Glutamatergic neuron (in vitro differentiated cells): Measurements from ENCODE around the gene CACHD1. TPM values are rescaled to one million over a fixed set of nuclear protein-coding genes. Genes with fewer than 3 reads are reported as not detected.

Experiments used
- DNase-seq: peaks from one replicate; pipeline ENCODE4 v3.0.0; 2022
- H3K27ac Mint-ChIP-seq: one replicate; pipeline ENCODE4 v1.8.0; 2020; ENCODE audit warnings: mild to moderate bottlenecking, mixed read lengths, inconsistent platforms; ENCODE audit not compliant: unreplicated experiment
- H3K27me3 Mint-ChIP-seq: one replicate; pipeline ENCODE4 v1.8.0; 2020; ENCODE audit warnings: mild to moderate bottlenecking, moderate library complexity, mixed read lengths, inconsistent platforms; ENCODE audit not compliant: unreplicated experiment
- H3K36me3 Mint-ChIP-seq: one replicate; pipeline ENCODE4 v1.8.0; 2020; ENCODE audit warnings: mild to moderate bottlenecking, mixed read lengths, inconsistent platforms; ENCODE audit not compliant: unreplicated experiment
- H3K4me1 Mint-ChIP-seq: one replicate; pipeline ENCODE4 v1.8.0; 2020; ENCODE audit warnings: mild to moderate bottlenecking, low read depth, mixed read lengths, inconsistent platforms; ENCODE audit not compliant: unreplicated experiment
- H3K4me3 Mint-ChIP-seq: one replicate; pipeline ENCODE4 v1.8.0; 2020; ENCODE audit warnings: mild to moderate bottlenecking, mixed read lengths, inconsistent platforms; ENCODE audit not compliant: unreplicated experiment
- H3K9me3 Mint-ChIP-seq: one replicate; pipeline ENCODE4 v1.8.0; 2020; ENCODE audit warnings: mild to moderate bottlenecking, moderate library complexity, mixed read lengths, inconsistent platforms; ENCODE audit not compliant: unreplicated experiment
- total RNA-seq: library from RNA; stranded (reverse); fragmentation: NEBNext Ultra II Directional; extraction: Animal tissue kit (Norgen Biotek cat#: 25700); gene quantifications from one replicate; pipeline ENCODE4 v1.2.1, GENCODE V29; 2021; ENCODE audit not compliant: unreplicated experiment
- TF ChIP-seq, protein P1 (sequence below): fragments of 200-600 bp; sonication (generic); IDR thresholded peaks from one replicate; pipeline ENCODE4 v1.5.0; 2021; ENCODE audit not compliant: partially characterized antibody, unreplicated experiment

CACHD1 gene
- total RNA-seq, 1 donor from 2014 or later: 9.4 TPM

DNA sequence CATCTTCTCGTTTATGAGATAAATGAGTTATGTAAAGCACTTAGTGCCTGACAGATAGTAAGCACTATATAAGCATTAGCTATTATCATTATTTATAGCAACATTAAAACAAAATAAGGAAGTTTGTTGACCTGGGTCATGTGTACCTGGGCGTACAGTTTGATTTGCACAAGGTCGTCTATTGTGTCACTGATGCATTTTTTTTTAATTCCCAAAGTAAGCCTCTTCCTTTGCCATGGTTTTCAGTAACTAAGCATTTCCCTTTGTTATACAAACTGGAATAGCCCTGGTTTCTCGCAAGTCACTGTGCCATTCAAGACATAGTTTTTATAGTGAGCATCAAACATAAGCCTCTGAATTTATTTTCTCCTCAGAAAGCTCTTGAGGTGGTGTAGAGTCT lies 72.2 kb downstream of the CACHD1 start:
- no peaks in the 10 kb centered on the region for H3K36me3 Mint-ChIP-seq
- H3K4me3 Mint-ChIP-seq: no peak overlapping the region
- H3K4me1 Mint-ChIP-seq: peaks cover 30% of the 10 kb centered on the region
- no peak overlapping the region for H3K27ac Mint-ChIP-seq
- DNase-seq: no peak
- TF ChIP-seq, protein P1, sequence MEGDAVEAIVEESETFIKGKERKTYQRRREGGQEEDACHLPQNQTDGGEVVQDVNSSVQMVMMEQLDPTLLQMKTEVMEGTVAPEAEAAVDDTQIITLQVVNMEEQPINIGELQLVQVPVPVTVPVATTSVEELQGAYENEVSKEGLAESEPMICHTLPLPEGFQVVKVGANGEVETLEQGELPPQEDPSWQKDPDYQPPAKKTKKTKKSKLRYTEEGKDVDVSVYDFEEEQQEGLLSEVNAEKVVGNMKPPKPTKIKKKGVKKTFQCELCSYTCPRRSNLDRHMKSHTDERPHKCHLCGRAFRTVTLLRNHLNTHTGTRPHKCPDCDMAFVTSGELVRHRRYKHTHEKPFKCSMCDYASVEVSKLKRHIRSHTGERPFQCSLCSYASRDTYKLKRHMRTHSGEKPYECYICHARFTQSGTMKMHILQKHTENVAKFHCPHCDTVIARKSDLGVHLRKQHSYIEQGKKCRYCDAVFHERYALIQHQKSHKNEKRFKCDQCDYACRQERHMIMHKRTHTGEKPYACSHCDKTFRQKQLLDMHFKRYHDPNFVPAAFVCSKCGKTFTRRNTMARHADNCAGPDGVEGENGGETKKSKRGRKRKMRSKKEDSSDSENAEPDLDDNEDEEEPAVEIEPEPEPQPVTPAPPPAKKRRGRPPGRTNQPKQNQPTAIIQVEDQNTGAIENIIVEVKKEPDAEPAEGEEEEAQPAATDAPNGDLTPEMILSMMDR: no peak
- no peaks in the 10 kb centered on the region for H3K9me3 Mint-ChIP-seq
- no peaks in the 10 kb centered on the region for H3K27me3 Mint-ChIP-seq

DNA sequence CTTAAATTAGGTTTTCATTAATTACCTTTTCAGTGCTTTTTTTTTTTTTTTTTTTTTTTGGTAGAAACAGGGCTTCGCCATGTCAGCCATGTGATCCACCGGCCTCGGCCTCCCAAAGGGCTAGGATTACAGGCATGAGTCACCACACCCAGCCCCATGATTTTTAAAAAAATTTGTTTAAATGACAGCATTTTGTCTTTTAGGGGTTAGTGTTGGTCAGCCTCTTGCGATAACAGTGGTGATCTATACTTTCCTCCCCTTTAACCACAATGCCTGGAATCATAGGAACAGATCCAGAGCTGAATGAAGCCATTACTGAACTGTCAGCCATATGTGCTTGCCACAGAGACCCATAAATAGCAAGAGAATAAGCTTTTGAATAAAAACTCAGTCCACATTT lies 73.9 kb downstream of the CACHD1 start:
- H3K9me3 Mint-ChIP-seq: no peaks in the 10 kb centered on the region
- no peaks in the 10 kb centered on the region for H3K27me3 Mint-ChIP-seq
- no peak overlapping the region for H3K4me3 Mint-ChIP-seq
- H3K36me3 Mint-ChIP-seq: no peaks in the 10 kb centered on the region
- DNase-seq: peak; percentile 17
- H3K27ac Mint-ChIP-seq: no peak overlapping the region
- peaks cover 25% of the 10 kb centered on the region for H3K4me1 Mint-ChIP-seq
- TF ChIP-seq, protein P1: no peak

DNA sequence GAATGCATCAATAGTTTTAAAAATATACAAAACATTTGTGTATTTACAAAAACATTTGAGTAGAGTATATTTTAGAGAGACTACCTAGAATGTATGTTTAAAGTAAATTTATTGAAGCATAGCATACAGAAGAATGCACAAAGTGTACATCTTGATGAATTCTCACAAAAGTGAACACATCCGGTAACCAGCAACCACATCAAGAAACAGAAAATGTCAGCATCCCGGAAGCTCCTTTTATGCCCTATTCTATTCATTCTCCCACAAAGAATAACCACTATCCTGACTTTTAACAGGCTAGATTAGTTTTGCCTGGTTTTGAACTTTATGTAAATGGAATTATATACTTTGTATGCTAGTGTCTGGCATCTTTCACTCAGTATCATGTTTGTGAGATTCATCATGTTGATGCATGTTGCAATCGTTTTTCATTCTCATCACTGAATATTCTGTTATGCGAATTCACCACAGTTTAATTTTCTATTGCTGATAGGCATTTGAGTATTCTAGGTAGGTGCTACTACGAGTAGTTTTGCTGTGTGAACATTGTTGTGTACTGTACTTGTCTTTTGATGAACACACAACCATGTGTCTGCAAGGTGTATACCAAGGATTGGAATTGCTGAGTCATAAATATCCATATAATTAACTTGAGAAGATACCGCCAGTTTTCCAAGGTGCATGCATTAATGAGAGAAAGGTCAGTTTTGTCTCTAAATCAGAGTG lies 75.4 kb downstream of the CACHD1 start:
- TF ChIP-seq, protein P1: no peak
- peaks cover 12% of the 10 kb centered on the region for H3K4me1 Mint-ChIP-seq
- H3K27ac Mint-ChIP-seq: no peak overlapping the region
- H3K9me3 Mint-ChIP-seq: no peaks in the 10 kb centered on the region
- no peaks in the 10 kb centered on the region for H3K27me3 Mint-ChIP-seq
- H3K4me3 Mint-ChIP-seq: no peak overlapping the region
- no peaks in the 10 kb centered on the region for H3K36me3 Mint-ChIP-seq
- DNase-seq: no peak

DNA sequence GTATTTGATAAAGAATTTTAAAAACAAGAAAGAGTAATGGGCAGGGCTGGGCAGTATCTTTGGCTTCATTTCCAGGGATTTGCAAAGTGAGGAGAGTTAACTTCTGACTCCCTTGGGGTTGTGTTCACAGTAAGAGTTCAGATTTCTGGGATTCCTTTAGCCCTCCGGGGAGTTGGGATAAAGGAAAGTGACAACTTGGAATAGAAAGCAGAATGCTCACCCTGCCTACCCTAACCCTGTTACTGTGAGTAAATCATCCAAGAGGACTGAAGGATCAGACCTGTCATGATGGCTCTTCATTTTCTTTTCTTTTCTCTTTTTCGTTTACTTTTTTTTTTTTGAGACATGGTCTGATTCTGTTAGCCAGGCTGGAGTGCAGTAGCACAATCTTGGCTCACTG lies 76.1 kb downstream of the CACHD1 start:
- no peak for DNase-seq
- TF ChIP-seq, protein P1: no peak
- H3K9me3 Mint-ChIP-seq: no peaks in the 10 kb centered on the region
- H3K4me3 Mint-ChIP-seq: no peak overlapping the region
- H3K4me1 Mint-ChIP-seq: peaks cover 9% of the 10 kb centered on the region
- H3K27me3 Mint-ChIP-seq: no peaks in the 10 kb centered on the region
- no peaks in the 10 kb centered on the region for H3K36me3 Mint-ChIP-seq
- no peak overlapping the region for H3K27ac Mint-ChIP-seq

DNA sequence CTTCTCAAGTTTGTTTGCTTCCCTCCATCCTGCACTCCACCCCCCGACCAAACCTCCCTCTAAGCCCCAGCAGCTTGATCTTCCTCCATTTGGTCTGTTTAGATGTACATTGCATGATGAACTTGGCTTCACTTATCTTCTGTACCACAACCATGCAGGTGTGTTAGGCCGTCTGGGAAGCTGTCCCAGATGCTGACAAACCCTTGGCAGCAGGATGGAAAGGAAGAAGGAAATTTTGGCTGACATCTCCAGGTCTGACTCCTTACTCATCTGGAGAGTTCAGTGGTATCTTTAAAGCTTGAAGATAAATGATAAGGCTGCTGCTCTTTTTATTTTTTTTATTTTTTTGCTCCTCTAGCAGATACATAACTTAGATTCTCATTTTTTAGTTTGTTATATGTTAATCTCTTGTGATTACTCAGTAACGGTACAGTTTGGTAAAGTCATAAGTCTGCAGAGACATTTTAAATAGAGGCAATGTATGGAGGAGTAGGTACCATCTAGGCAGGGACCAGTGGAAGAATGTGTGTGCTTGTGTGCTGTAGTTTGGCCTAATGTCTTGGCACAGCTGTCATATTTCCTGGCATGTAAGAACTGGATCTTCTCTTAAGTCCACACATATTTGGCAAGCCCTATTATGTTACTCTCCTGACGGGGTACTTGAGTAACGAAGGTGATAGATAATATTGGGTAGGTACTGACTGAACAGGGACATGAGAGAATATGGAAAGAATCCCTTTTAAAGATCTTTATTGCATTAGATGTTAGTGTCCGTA lies 79.7 kb downstream of the CACHD1 start:
- Mint-ChIP-seq H3K9me3 (no peaks in the 10 kb centered on the region), H3K27ac (no peak overlapping the region), H3K4me1 (peaks cover 2% of the 10 kb centered on the region), H3K4me3 (no peak overlapping the region), H3K36me3 (no peaks in the 10 kb centered on the region), H3K27me3 (no peaks in the 10 kb centered on the region)
- no peak for DNase-seq
- TF ChIP-seq, protein P1: no peak
